HG02885 (cell line): ENCODE results near the gene KRTAP10-4.
"Not testable (repeated sequence)": the region's sequence is repeated elsewhere in the genome, so short reads cannot be mapped to it uniquely, and the experiment has no call there.

Experiments
- ATAC-seq: cut with Tn5 transposase; IDR thresholded peaks from one replicate; pipeline ENCODE4 v1.9.1; 2021; ENCODE audit warnings: mild to moderate bottlenecking; ENCODE audit not compliant: unreplicated experiment, poor library complexity

Gene KRTAP10-4

GRCh38 chr21:44555200-44555875 is 18.2 kb upstream of the KRTAP10-4 start:
- no peak for ATAC-seq

GRCh38 chr21:44556879-44557278 is 16.6 kb upstream of the KRTAP10-4 start:
- no peak for ATAC-seq

- ATAC-seq = no peak
Observed at GRCh38 chr21:44557491-44558328, 15.8 kb upstream of the KRTAP10-4 start.

- not testable (repeated sequence) for ATAC-seq
Observed at GRCh38 chr21:44558329-44558675, 15.2 kb upstream of the KRTAP10-4 start.

- ATAC-seq = no peak
Observed at GRCh38 chr21:44558695-44559094, 14.8 kb upstream of the KRTAP10-4 start, which contains the start of gene KRTAP10-3. Gene KRTAP10-3 (minus strand): TSS chr21:44558795. CDS start chr21:44558715, 80 bp downstream.

- ATAC-seq = no peak
Observed at GRCh38 chr21:44564099-44564498, 9.4 kb upstream of the KRTAP10-4 start.

- no peak for ATAC-seq
Observed at GRCh38 chr21:44564886-44565598, 8.5 kb upstream of the KRTAP10-4 start.

GRCh38 chr21:44566403-44566802 is 7.1 kb upstream of the KRTAP10-4 start:
- no peak for ATAC-seq

- ATAC-seq = no peak
Observed at GRCh38 chr21:44567481-44568171, 5.9 kb upstream of the KRTAP10-4 start.

GRCh38 chr21:44568261-44568660 is 5.3 kb upstream of the KRTAP10-4 start:
- ATAC-seq = no peak

- no peak for ATAC-seq
Observed at GRCh38 chr21:44568667-44569556, 4.6 kb upstream of the KRTAP10-4 start.

- no peak for ATAC-seq
Observed at GRCh38 chr21:44569861-44570517, 3.5 kb upstream of the KRTAP10-4 start.

GRCh38 chr21:44571296-44571695 is 2.2 kb upstream of the KRTAP10-4 start:
- ATAC-seq = no peak

GRCh38 chr21:44571844-44572782 is 1.4 kb upstream of the KRTAP10-4 start:
- no peak for ATAC-seq

GRCh38 chr21:44572959-44573583 is 458 bp upstream of the KRTAP10-4 start:
- ATAC-seq = no peak

- ATAC-seq = no peak
Observed at GRCh38 chr21:44574457-44575306, 1.2 kb downstream of the KRTAP10-4 start.
